GM12873 (cell line): ENCODE data around the gene TRPM4.

Experiments
- TF ChIP-seq, protein P1 (sequence below): IDR thresholded peaks from 2 replicates; pipeline ENCODE4 v1.5.1; 2012; ENCODE audit warnings: low read depth, mild to moderate bottlenecking, moderate library complexity, low read length, control low read depth; ENCODE audit not compliant: insufficient read depth; ENCODE audit errors: missing control alignments

The TRPM4 gene

GRCh38 chr19:49120868-49121267, 36.7 kb upstream of the TRPM4 start:
- TF ChIP-seq, protein P1, sequence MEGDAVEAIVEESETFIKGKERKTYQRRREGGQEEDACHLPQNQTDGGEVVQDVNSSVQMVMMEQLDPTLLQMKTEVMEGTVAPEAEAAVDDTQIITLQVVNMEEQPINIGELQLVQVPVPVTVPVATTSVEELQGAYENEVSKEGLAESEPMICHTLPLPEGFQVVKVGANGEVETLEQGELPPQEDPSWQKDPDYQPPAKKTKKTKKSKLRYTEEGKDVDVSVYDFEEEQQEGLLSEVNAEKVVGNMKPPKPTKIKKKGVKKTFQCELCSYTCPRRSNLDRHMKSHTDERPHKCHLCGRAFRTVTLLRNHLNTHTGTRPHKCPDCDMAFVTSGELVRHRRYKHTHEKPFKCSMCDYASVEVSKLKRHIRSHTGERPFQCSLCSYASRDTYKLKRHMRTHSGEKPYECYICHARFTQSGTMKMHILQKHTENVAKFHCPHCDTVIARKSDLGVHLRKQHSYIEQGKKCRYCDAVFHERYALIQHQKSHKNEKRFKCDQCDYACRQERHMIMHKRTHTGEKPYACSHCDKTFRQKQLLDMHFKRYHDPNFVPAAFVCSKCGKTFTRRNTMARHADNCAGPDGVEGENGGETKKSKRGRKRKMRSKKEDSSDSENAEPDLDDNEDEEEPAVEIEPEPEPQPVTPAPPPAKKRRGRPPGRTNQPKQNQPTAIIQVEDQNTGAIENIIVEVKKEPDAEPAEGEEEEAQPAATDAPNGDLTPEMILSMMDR, result no peak

DNA sequence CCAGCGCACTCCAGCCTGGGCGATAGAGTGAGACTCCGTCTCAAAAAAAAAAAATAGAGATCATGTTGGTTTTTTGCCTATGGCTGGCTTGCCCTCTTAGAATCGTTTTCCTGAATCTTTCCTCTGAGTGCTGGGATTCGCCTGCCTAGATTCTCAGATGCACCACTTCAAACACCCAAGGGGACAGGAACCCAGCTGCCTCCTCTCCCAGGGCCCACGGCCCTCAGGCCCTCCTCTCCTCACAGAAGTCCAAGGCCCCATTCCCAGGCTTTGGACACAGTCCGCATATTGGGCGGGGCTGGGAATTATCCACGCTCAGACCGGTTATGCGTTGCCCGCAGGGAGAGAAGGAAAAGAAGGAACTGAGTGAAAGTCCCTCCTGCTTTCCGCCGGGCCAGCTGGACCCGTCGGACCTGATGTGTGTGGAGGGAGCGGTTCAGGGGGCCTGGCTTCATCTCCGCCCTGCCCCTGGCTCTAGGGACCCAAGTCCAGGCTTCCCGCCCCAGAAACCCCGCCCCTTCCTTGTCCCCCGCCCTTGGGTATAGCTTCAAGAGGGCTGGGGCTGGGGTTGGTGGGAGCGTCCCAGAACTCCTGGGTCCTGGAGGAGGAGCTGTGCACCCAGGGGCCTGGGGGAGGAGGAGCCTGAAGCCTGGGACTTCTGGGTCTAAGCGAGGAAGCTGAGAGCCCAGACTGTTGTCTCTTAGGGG, 32.4 kb upstream of the TRPM4 start:
- TF ChIP-seq, protein P1, result no peak

DNA sequence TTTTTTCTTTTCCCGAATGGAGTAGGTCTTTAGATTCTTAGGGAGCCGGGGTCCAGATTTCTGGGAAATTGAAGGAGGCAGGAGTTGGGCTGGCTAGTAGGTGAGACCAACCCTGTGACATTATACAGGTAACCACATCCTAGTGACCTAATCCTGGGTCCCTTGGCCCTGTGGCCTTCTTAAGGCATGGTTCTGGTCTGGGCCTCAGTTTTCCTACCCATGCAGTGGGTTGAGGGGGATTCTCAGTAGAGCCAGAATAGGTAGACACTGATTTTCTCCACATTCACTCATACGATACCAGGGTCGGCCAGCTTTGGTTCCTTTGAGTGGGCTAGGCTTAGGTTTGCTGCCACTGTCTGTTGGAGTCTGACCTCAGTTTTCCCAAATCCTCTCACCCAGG, 31.0 kb upstream of the TRPM4 start:
- TF ChIP-seq, protein P1, result no peak

GRCh38 chr19:49127674-49128544, 29.7 kb upstream of the TRPM4 start:
- TF ChIP-seq, protein P1, result no peak

DNA sequence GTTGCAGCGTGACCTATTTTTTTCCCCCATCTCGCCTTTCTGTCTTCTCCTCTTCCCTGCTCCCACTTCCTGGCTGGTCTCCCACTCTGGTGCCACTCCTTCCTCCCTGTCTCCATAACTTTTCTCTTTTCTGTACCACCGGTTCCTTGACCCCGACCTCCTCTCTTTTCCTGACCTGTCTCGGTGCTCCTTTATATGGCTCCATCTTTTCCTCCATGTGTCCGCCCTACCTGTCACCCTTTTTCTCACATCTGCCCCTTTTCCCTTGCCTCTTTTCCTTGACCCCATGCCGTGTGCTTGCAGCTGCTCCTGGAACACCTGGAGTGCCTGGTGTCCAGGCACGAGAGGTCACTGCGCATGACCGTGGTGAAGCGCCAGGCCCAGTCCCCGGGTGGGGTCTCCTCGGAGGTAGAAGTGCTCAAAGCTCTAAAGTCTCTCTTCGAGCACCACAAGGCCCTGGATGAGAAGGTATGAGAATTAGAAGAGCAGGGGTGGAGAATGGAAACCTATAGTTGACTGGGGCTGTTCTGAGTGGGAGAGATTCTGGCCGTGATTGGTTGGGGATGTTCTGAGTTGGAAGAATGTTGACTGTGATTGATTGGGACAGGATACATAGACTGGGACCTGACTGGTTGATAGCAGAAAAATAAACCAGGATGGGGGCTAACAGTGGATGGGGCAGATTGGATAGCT, 28.9 kb upstream of the TRPM4 start:
- TF ChIP-seq, protein P1, result no peak

- TF ChIP-seq, protein P1, result no peak
These were observed 28.4 kb upstream of the TRPM4 start for GRCh38 chr19:49129238-49129583.

GRCh38 chr19:49130325-49130724, 27.3 kb upstream of the TRPM4 start:
- TF ChIP-seq, protein P1, result no peak
